ENCODE data around the gene NPC1L1.

DNA sequence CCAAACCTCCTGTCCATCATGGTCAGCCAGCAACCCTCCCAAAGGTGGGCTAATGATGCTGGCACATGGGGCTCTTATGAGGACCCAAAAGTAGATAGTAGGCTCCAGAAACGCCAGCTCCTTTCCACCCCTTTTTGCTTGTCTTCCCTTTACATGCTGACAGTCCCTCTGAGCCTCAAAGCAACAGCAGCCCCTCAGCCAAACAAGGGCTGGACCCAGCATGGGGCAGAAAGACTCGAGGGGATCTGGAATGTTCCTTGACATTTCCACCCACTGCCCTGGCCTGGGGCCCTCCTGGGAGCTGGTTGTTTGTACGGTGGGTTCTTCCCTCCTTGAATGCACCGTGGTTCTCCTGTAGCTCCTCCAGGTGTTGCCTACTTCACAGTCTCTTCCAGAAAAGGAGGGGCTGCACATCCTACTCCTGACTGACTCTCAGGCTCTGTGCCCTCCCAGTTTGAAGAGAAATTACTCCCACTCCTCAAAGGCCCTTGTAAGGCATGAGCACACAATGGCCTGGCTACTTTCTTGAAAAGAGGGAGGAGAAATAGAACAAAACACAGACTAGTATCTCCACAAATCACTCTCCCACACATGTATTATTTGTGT, 29.2 kb downstream of the NPC1L1 start:
- no peak for TF ChIP-seq POLR2A (IDR thresholded peaks at IDR 0.05)
- TF ChIP-seq, protein P1, sequence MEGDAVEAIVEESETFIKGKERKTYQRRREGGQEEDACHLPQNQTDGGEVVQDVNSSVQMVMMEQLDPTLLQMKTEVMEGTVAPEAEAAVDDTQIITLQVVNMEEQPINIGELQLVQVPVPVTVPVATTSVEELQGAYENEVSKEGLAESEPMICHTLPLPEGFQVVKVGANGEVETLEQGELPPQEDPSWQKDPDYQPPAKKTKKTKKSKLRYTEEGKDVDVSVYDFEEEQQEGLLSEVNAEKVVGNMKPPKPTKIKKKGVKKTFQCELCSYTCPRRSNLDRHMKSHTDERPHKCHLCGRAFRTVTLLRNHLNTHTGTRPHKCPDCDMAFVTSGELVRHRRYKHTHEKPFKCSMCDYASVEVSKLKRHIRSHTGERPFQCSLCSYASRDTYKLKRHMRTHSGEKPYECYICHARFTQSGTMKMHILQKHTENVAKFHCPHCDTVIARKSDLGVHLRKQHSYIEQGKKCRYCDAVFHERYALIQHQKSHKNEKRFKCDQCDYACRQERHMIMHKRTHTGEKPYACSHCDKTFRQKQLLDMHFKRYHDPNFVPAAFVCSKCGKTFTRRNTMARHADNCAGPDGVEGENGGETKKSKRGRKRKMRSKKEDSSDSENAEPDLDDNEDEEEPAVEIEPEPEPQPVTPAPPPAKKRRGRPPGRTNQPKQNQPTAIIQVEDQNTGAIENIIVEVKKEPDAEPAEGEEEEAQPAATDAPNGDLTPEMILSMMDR (IDR thresholded peaks at IDR 0.05), result no peak

Measured in esophagus squamous epithelium (tissue), 4 donors.